NCI-H345 treated with DMSO at 0.1 percent for 48 hours (cell line): Measurements from ENCODE around the gene ATF6.
"Not testable (repeated sequence)": the region's sequence is repeated elsewhere in the genome, so short reads cannot be mapped to it uniquely, and the experiment has no call there.

Source experiments
- DNase-seq: peaks from one replicate; lab custom pipeline; 2025; ENCODE audit not compliant: unreplicated experiment; lab: John Stamatoyannopoulos, UW

Gene ATF6

GRCh38 chr1:161731981-161732718 is 34.0 kb upstream of the ATF6 start:
- no peak for DNase-seq

DNA sequence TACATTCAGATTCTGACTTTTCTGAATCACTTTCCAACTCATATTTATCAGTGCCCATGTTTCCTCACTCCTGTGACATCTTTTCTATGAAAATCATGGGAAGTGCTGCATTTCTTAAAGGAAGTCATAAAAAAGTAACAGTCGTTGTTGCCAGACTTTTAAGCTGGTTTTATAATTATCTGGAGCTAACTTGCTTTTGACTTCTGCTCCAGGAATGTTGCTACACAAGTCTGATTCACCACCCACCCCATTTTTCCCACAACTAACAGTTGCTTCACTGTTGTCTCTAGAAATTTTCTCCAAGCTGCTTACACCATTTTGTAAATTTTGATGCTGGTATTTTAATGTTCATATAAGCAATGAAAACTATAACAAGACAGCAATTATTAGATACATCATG is 32.6 kb upstream of the ATF6 start:
- DNase-seq: no peak

DNA sequence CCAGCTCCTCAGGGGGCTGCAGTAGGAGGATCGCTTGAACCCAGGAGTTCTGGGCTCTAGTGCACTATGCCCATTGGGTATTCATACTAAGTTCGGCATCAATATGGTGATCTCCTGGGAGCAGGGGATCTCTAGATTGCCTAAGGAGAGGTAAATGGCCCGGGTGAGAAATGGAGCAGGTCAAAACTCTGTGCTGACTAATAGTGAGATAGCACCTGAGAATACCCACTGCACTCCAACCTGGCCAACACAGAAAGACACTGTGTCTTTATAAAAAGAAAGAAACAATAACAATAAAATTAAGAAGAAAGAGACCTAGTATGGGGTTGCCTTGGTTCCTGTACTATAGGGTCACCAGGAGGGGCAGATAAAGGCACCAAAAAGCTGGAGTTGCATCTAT is 30.3 kb upstream of the ATF6 start:
- no peak for DNase-seq

GRCh38 chr1:161736335-161736969 is 29.7 kb upstream of the ATF6 start:
- no peak for DNase-seq

GRCh38 chr1:161737625-161738024 is 28.5 kb upstream of the ATF6 start:
- DNase-seq: peak; percentile 14

GRCh38 chr1:161738627-161739287 is 27.4 kb upstream of the ATF6 start:
- no peak for DNase-seq

DNA sequence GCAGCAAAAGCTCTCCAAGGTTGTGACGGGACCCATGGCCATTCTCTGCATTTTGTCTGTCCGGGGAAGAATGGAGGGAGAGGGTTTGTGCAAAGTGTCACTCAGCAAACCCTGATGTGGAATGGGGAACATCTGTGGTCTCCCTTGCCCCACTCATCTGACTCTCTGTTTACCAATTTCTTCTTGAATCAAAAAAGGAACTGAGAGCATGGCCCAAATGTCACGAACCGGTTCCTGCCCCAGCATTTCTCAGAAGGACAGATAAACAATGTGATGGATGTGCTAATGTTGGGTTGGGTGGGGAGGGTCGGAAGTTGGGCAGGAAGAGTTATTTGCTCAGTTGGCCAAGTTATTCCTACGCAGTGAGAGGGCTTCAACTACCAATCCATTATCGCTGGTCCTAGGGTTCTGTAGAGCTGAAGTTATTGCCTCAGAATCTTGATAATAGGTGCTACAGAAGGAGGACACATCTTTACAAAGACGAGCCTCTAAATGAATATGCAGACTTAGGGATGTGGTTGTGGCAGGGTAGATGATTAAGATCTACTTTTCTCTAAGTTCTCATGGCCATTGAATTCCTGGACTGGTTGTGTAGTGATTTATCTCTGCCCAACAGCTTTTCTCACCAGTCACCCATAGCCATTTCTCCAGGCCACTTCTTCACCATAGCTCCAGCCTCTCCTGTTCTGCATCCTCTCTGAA is 26.1 kb upstream of the ATF6 start:
- DNase-seq: no peak

DNA sequence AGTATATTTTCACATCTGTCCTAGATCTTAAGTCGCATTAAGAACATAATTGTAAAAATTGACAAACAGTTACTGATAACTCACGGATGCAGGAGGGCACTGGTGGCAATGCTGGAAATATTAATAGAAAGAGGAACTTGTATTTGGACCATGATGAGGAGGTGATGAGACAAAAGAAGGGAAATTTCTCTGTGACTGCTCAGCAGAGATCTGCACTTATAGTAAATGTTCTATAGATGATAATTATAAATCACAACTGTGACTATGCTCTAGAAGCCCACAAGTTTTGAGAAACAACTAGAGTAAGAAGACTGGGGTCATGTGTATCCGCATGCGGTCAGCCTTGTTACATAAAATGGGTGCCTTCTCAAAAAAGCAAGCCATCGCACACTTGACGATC is 25.2 kb upstream of the ATF6 start:
- no peak for DNase-seq

DNA sequence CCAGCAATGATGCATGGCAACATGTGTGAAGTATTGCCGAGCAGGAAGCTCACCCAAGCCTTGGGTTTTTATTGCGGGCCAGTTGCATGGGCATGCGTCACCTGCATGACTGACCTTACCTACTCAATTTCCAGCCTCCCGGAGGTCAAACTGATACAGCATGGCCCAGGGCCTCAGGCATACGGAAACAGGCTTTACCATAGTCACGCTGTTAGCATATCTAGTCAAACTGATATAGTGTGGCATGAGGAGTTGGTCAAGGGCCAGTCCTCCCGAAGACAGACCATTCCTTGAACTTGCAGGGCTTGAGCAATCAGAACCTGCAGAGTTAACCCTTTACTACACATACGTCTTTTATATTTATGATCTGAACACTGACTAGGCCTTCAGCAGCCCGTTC is 22.9 kb upstream of the ATF6 start:
- DNase-seq: no peak

DNA sequence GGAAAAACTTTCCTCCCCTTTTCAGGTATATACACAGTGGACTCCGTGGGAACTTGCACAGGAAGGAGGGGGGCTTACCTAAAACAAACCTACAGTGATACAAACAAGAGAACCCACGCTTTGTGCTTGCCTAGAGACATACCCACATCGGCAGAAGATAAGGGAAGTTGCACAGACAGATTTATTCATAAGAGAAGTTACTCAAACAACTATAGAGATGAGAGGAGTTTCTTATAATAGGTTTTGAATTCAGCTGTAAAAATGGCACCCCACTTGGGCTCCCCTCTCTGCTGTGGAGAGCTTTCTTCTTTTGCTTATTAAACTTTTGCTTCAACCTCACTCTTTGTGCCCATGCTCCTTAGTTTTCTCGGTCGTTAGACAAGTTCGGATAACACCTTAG is 18.3 kb upstream of the ATF6 start:
- no peak for DNase-seq

- DNase-seq: peak; percentile 89
These were observed 16.4 kb upstream of the ATF6 start, which contains the start of gene DUSP12 for GRCh38 chr1:161749509-161750407. Gene DUSP12 (plus strand): TSS chr1:161749786. CDS start chr1:161749802, 16 bp downstream.

- DNase-seq: peak; percentile 35
These were observed 2.5 kb upstream of the ATF6 start for GRCh38 chr1:161763522-161764098.

DNA sequence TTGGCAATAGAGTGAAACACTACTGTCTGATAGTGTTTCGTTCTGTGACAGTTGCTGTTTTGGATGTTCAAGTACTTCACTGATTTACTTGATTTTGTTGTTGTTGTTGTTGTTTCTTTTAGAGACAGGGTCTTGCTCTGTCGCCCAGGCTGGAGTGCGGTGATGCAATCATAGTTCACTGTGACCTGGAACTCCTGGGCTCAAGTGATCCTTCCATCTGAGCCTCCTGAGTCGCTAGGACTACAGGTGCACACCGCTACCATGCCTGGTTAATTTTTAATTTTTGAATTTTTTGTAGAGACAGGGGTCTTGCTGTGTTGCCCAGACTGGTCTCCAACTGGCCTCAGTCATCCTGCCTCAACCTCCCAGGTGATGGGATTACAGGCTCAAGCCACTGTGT is 2.3 kb downstream of the ATF6 start:
- no peak for DNase-seq

DNA sequence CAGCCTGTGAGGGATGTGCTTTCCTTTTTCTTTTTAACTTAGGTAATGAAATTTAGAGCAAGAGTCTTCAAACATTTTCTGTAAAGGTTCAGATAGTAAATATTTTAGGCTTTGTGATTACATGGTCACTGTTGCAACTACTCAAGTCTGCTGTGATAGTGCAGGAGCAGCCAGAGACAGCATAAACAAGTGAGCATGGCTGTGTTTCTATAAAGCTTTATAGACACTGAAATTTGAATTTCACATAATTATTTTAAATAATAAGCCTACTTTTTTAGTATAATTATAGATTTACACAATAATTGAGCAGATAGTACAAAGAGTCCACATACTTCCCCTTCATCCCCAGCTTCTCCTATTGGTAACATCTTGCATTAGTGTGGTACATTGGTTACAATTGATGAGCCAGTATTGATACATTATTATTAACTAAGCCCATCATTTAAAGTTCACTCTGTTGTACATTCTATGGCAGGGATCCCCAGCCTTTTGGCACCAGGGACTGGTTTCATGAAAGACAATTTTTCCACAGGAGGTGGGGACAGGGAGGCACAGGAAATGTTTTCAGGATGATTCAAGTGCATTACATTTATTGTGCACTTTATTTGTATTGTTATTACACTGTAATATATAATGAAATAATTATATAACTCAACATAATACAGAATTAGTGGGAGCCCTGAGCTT is 3.0 kb downstream of the ATF6 start:
- DNase-seq: no peak

DNA sequence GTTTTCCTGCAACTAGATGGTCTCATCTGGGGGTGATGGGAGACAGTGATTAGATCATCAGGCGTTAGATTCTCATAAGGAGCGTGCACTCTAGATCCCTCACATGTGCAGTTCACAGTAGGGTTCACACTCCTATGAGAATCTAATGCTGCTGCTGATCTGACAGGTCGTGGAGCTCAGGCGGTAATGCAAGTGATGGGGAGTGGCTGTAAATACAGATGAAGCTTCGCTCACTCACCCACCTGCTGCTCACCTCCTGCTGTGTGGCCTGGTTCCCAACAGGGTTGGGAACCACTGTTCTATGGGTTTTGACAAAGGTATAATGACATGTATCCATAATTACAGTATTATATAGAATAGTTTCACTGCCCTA is 3.5 kb downstream of the ATF6 start:
- DNase-seq: not testable (repeated sequence)

DNA sequence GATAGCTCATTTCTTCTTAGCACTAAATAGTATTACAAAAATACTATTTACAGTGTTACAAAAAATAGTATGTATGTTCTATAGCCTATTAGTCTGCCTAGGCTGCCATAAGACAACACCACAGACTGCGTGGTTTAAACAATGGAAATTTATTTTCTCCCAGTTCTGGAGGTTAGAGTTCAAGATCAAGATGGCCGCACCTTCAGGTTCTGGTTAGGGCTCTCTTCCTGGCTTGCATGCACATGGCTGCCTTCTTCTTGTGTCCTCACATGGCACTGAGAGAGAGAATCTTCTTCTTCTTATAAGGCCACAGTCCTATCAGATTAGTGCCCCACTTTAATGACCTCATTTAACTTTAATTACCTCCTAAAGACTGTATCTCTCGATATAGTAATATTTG is 4.1 kb downstream of the ATF6 start:
- no peak for DNase-seq

DNA sequence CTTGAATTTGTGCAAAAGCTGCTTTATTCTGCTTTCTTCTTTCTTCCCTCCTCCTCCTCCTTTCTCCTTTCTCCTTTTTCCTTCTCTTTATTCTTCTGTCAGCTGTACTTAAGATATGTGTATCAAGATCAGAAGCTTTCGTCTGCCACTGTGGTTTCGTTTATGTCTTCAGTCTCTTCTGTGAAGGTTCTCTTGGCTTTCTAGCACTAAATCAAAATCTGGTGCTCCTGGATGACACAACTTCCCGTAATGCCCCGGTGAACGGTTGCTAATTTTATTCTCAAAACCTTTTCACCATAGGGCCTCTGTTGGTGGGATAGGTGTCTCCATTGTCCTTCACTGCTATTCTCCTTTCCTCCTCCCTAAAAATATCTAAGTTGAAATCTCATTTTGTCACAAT is 5.0 kb downstream of the ATF6 start:
- no peak for DNase-seq

DNA sequence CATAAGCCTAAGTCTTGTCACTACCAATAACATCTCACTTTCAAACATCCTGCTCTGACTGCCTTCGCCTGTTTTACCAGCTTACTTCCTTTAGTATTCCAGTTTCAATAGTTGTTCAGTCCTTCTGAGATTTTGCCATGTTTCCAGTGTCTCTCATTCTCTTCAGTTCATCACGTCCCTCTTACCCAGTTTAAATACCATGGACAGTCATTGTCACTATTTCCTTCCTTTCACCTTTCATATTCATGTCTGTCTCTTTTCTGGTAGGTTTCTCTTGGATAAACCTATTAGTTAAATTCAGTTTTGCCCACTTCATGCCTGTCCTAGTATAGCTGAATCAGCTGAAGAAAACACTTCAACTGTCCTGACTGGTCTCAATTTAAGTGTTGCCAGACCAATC is 5.9 kb downstream of the ATF6 start:
- no peak for DNase-seq

DNA sequence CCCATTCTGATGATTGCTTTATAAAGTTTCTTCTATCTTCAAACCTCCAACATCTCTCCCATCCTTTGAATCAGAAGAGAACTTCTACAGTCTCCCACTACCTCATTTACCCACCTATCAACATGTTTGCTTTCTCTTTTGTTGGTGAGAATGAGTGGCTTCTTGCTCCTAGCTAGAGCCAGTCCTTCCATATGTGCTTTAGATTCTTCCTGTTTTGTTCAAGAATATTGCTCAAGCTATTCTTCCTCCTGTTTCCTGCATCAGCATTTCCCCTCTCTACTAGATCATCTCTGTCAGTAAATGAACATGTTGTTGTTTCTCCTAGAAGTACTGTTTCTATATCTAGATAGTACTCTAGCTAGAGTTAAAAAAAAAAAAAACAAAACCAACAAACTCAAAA is 6.3 kb downstream of the ATF6 start:
- DNase-seq: no peak

GRCh38 chr1:161773791-161774190 is 7.7 kb downstream of the ATF6 start:
- no peak for DNase-seq
